HG02588 (cell line): ENCODE data around the gene TTC39A.

ENCODE experiments used
- ATAC-seq: cut with Tn5 transposase; IDR thresholded peaks from one replicate; pipeline ENCODE4 v1.9.1; 2021; ENCODE audit warnings: mild to moderate bottlenecking, moderate library complexity; ENCODE audit not compliant: unreplicated experiment

TTC39A gene

DNA sequence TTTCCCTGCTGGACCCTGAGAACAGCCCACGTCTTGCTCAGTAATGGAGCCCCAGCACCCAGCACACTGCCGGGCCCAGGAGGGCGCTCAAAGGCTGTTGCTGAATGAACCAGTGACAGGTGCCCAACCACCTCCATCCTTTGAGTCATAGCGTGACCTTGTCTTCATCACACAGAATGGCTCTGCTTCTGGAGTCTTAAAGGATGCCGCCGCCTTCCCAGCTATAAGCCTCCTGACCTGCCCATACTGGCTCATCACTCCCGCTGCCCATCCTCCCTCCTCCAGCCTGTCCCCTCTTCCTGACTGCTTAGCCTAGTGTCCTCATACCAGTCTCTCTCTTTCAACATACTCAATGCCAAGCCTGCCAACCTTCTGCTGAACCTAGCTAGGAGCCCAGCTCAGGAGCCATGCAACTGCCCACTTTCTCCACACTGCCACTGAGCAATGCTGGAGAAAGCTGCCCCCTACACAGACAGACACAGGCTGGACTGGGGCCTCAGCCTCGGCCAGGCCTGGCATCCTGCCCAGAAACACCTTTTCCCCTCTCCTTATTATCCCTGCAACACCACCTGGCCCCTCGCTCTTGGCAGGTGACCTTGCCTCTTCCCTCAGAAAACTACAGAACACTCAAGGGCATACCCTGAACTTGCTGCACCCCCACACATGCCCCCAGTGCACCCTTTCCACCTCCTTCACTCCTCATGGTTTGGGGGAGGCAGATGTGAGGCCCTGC is 14.1 kb downstream of the TTC39A start:
- no peak for ATAC-seq

DNA sequence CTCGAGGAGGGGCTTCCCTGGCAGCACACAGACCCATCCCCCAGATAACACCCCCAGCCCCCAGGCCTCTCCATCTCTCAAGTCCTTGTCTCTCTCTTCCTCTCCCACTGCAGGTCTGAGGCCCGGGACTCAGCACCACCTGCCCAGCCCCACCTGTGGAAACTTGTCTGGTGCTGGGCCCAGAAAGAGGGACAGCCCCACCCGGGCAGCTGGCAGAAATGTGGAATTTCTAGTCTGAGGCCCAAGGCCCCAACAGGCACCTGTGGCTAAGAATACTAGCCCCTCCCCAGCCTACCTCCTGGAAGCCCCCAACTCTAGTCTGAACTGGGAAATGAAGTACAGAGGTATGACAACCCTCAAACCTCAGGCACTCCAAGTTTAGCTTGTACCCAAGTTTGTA is 15.4 kb downstream of the TTC39A start:
- no peak for ATAC-seq

DNA sequence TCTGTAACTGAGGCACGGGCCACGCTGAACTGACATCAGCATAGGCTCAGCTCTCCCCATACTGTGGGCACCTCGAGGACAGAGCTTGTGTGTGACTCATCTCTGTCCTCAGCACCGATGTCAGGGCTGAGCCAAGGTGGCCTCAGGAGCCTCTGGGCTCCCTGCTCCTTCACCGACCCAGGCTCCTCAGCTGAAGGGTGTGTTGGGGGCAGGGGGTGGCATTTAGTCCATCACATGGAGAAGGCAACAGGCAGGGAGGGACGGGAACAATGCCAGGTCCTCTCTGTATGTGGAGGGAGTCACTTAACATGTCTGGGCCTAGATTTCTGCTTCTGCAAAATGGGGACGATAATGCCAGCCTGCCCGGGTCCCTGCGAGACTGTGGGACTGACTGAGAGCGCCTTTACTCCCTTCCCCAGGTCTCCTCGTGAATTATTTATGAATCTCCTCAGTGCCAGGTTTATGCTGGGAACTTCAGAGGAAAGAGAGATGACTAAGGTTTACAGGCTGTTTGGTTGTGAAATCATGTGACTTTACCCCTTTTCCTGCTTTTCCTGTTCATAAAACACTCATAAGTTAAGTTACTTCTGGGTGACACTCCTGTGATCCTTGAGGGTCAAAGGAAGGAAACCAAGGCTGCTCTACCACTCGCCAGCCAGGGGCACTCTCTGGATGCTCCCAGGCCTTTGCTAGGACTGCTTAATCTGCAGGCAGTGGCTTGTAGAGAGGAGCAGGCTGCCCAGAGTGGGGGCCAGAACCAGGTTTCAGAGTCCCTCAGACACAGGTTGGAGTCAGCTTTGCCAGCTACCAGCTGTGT is 16.2 kb downstream of the TTC39A start:
- no peak for ATAC-seq

DNA sequence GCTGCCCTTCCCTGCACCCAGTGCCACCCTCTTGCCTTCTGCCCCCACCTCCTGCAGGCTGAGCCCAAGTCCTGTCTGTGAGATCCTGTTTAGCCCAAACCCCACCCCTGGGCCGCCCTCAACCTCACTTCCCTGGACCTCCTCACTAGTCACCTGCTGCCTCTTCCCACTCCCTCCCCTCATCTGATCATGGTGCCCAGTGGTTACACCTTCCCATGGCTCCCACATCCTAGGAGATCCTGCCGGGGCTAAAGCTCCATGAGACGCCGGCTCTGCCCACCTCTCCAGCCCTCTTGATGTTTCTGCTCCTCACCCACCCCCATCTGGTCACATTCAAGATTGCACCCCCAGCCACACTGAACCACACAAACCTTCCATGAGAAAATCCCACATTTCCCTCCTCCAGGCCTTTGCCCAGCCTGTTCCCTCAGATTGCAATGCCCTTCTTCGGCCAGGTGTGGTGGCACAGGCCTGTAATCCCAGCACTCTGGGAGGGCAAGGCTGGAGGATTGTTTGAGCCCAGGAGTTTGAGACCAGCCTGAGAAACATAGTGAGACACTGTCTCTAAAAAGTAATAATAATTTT is 17.0 kb downstream of the TTC39A start:
- ATAC-seq, result no peak

DNA sequence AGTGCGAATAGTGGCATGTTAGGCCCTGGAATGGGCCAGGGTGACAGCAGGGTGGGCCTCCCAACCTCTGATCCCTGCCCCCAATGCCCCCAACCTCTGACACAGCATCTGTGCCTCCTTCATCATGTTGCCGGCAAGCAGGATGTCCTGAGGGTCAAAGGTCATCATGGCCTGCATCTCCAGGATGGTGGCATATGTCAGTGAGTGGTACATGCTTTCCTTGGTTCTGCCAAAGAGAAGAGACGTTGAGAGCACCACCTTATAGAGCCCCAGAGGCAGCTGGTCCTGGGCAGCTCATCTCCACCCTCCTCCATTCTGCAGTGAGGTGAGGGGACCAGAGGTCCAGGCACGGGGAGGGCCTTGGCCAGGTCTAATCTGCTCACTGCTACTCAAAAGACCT is 17.6 kb downstream of the TTC39A start:
- no peak for ATAC-seq

DNA sequence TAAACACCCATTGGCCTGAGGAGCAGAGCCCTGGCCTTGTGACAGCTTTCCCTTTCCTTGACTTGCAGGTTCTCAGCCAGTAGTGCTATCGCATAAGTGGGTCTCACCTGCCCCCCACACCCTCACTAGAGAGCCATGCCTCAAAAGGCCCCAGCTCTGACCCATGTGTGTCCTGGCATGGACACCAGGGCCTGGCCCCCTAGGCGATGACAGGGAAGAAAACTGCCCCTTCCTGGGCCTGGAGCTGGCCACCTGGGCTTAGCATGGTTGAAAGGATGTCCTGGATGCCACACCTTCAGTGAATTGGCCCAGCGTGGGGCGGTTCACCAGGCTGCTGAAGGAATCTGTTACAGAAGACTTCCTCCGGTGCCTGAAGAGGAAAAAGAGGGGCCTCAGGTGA is 18.5 kb downstream of the TTC39A start:
- ATAC-seq, result no peak

DNA sequence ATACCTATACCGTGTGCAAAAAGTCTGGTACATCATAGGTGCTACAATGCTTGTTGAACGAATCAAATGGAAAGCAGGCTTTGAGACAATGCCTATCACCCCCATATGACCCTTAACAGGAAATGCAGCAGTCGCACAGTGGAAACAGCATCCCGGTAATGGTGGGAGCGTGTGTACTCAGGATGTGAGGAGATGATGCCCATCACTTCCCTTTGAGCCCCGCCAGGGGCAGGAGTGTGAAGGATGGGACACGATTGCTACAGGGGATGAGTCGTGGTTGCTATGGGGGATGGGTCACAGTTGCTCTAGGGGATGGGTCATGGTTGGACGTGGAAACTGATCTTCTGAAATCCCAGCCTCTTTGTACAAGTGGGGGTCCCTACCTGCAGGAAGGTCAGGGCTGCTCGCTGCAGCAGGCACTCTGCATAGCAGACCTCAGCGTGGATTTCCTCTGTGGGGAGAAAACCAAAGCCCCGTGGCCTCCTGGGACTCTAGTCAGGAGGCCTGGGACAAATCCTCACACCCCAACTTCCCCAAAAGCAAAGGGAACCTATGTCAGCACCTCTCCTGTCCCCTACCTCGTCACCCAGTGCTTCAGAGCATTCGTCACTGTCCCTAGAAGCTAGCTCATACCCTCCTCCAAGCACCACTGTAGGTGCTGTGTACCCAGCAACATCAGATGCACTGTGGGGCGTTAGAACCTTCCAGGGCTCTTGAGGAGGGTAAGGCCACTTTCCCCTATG is 19.3 kb downstream of the TTC39A start:
- no peak for ATAC-seq

DNA sequence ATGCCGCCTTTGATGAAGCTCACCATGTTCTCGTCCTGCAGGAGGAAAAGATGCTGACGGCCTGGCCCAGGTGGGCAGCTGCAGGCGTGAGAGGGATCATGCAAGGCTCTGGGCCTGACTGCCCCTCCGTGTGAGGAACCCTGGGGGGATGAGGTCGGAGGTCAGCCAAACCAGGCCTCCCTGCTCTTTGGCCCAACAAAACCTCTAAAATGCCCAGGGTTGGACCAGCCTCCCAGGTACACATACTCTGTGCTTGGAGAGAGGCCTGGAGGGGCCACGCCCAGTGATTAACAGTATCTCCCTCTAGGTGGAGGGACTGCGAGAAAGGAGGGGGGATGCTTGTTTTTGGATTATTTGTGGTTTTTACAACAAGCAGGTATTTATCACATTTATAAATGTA is 21.1 kb downstream of the TTC39A start:
- ATAC-seq, result no peak

DNA sequence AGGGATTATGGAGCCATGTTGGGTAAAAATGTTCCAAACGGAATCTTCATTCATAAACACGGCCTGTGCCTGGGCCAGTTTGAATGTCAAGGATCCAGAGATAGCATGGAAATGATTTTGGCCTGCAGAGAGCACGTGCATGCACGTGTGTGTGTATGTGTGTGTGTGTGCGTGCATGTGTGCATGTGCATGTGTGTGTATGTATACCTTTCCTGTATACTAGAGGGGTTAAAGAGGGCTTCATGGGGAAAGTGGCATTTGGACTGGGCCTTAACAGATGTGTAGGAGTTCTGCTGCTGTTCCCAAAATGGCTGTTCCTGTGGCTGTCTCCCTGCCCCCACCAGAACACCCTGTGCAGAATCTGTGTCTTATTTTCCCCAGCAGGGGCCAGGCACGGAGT is 21.7 kb downstream of the TTC39A start:
- no peak for ATAC-seq

DNA sequence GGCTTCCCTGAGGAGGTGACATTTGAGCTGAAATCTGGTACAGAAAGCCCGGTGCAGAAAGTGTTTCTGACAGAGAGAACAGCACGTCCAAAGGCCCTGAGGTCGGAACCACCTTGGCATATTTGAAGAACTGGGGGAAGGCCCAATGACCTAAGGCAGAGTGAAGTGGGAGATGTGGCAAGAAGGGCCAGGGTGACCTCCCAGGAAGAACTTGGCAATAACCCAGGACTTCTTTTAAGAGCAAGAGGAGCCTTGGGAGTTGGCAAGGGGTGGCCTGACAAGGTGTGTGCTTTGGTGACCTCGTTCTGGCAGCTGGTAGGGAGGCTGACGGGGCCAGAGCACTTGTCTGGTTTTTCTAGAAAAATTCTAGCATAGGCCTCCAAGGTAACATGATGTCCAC is 23.4 kb downstream of the TTC39A start:
- ATAC-seq, result no peak

DNA sequence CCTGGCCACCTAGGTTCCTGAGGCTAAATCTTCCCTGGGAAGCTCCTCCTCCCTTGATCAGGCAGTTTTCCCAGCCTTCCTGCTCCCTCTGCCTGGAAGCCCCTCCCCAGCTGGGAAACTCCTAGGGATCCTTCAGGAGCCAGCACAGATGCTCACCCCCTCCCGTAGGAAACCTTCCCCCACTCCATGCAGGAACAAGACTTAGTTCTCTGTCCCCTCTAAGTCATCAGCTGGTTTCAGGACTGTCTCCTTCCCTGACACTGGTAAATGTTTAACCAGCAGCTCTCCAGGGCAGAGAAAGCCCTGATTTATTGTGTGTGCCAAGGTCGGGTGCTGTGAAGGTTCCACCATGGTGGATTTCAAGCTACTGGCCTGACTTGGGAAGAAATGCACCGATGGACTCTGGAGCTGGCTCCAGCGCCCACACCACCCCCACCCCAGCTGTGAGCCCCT is 25.0 kb downstream of the TTC39A start:
- no peak for ATAC-seq

DNA sequence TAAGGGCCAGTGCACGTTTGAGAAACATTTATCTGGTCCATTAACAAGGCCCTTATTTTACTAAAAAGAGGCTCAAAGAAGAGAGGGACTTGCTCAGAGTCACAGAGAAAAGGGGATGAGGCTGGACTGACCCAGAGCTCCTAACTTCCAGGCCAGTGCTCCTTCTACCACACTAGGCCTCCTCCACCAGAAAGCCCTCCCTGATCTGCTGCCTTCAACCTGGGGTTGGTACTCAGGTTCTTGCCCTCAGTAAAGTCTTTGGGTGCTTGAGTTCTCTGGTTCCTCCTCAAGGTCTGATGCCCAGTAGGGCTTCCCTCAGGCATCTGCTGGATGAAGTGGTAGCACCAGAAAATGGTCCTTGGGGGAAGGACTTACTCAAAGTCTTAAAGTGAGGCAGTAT is 26.0 kb downstream of the TTC39A start:
- ATAC-seq, result no peak

DNA sequence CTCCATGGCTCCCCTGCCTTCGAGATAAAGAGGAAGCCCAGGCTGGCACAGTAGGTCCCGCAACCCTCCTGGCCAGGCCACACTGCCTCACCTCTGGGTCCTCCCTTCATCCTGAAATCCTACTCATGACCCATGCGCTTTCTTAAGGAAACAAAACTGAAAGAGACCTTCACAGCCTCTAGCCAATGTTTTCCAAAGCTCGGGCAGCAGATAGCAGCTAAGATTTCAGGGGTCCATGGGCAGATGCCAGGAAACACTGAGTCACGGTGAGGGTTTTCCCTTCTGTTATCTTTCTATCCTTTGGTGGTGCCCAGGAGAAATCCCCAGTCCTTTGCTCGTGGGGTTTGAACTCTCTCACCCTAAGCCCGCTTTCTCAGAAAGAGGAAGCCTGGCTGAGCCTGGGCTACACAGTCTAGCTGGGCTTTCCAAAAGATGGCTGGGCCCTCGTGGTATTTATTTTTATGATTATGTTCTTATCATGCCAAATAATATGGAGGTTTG is 26.6 kb downstream of the TTC39A start:
- peak; percentile 38 for ATAC-seq

DNA sequence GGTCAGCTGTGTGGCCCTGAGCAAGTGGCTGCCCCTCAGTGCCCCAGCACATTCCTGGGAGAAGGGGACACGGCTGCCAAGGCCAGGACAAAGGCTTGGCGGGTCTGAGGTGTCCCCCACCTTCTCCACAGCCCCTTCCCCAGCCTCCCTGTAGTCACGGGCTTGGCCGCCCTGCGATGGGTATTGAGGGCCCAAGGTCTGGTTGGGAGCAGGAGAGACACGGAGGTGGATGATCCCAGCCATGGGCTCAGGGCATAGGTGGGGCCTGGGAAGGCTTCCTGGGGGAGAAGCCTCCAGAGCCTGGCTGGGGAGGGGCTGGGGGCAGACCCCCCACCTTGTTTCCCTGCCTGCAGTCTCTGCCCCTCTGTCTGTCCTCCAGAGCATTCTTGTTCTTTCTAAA is 27.0 kb downstream of the TTC39A start:
- ATAC-seq, result no peak

DNA sequence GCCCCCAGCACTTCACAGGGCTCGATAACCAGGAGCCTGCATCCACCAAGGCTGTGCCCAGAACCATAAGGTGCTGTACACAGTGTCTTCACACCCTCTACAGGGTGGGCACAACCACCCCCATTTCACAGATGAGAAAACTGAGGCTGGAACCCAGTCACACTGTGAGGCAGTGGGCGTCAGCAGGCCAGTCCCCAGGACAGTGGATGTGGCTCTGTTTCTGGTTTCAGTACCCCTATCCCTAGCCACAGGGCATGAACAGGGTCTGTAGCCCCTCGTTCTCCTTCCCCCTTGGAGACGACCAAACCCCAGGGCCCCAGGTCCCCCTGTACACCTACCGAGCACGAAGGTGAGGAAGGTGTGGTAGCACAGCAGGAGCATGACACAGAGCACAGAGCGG is 27.6 kb downstream of the TTC39A start:
- ATAC-seq, result no peak

DNA sequence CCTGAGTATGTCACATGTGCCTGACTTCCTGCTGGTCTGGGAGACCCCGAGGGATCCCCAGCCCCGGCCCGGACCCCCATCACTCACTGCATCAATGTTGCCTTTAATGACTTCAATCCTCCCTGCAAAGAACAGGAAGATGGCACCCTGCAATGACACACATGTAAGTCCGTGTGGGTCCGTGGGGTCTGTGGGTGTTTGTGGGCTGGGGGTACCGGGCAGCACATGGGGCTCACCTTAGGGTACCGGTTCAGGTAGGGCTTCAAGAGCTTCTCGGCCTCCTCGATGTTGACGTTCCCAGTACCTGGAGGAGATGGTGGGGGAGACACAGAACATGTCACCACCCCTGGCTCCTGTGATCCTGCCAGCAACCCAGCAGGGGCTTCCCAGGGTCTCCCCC is 28.1 kb downstream of the TTC39A start:
- no peak for ATAC-seq

DNA sequence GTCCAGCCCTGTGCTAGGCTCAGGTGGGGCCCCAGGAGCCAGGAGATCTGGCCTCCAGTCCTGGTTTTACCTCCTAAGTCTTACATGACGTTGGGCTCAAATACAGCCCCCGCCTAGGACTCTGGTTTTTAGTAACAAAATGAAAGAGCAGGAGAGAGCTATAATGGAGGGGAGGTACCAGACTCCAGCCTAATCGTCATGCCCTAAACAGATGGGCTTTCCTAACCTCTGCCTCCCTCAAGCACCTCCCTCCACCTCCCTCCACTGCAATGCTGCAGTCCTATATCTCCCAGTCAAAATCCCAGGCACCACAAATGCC is 28.6 kb downstream of the TTC39A start:
- no peak for ATAC-seq

DNA sequence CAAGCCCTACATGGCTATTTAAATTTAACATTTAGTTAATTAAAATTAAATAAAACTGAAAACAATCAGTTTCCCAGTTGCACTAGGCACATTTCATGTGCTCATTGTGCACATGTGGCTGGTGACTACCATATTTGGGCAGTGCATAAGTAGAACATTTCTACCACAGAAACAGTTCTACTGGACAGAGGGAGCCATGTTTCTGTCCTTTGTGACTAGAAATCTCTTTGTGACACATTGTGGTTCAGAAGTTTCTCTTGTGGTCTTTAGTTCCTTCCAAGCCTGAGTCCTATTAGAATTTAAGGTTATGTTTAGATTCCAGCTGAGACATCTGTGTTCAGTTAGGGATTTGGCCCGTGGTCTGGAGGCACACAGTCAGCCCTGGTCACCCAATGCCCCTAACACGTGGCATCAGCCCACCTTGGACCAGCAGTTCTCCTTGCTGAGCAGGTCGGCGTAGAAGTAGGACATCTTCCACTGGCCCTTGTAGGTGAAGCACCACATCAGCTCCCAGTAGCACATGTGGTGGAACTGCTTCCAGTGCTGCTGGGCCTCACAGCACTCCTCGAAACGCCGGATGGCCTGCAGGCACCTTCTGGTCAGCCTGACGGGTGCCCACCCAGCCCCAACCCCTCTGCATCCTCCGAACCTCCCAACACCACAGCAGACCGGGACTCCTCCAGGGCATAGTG is 29.1 kb downstream of the TTC39A start:
- ATAC-seq, result no peak

DNA sequence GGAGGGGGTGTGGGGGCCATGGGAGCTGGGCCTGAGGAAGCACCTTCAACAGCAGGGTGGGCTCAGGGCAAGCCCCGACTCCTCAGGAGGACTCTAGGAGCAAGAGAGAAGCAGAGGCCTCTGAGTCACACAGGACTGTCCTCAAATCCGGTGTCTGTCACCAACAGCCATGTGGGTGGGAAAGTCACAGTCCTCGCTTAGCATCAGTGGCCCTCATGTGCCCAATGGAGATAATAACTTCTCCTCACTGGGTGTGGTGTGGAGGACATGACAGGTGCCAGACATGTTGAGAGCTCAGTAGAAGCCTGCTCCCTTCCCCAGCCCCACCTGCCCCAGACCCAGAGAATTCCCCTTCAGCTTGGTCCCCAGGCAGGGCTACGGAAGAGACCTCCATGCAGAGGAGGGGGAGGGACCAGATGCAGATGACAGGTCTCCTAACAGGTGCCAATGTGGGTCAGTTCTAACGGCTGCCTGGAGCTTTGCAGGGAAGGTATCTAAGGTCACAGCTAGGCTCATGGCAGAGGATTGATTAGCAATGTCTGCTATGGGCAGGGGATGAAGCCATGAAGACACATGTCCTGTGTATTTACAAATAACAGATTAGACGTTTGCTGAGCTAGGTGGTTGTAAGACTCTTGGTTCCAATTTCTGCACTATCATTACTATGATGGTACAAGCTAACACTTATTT is 30.2 kb downstream of the TTC39A start:
- ATAC-seq, result no peak
